Chondrocyte (in vitro differentiated cells): ENCODE data around the gene TYSND1. TPM values are rescaled to one million over a fixed set of nuclear protein-coding genes. Genes with fewer than 3 reads are reported as not detected.

Experiments used
- DNase-seq: peaks from one replicate; pipeline ENCODE4 v3.0.0; 2021; ENCODE audit warnings: mixed read lengths, low spot score
- H3K27ac Mint-ChIP-seq: one replicate; pipeline ENCODE4 v1.8.0; 2021; ENCODE audit warnings: mild to moderate bottlenecking, moderate library complexity, mixed read lengths; ENCODE audit not compliant: unreplicated experiment
- H3K27me3 Mint-ChIP-seq: 2 replicates; pipeline ENCODE4 v1.8.0; 2021; ENCODE audit warnings: low read depth, mixed read lengths
- H3K36me3 Mint-ChIP-seq: 2 replicates; pipeline ENCODE4 v1.8.0; 2021; ENCODE audit warnings: low read depth, mixed read lengths
- H3K4me1 Mint-ChIP-seq: 2 replicates; pipeline ENCODE4 v1.8.0; 2021; ENCODE audit warnings: low read depth, mild to moderate bottlenecking, mixed read lengths
- H3K4me3 Mint-ChIP-seq: one replicate; pipeline ENCODE4 v1.8.0; 2021; ENCODE audit warnings: mild to moderate bottlenecking, moderate library complexity, mixed read lengths; ENCODE audit not compliant: unreplicated experiment
- H3K9me3 Mint-ChIP-seq: 2 replicates; pipeline ENCODE4 v1.8.0; 2021; ENCODE audit warnings: low read depth, mixed read lengths
- CTCF ChIP-seq: fragments of 200-600 bp; sonication (generic); IDR thresholded peaks from 2 replicates; pipeline ENCODE4 v1.5.0; 2021; ENCODE audit warnings: antibody characterized with exemption, mild to moderate bottlenecking, moderate library complexity
- long read RNA-seq: library from polyadenylated mRNA; stranded (forward); transcript quantifications from one replicate; pipeline ENCODE4 v2.0.0, GENCODE V29; 2021
- total RNA-seq: library from RNA; stranded (reverse); gene quantifications from 3 replicates; pipeline ENCODE4 v1.2.1, GENCODE V29; 2021

TYSND1 gene
- total RNA-seq: 9.4 to 11.9 TPM (median 9.4 TPM) in 3 replicates
- long read RNA-seq, transcript TYSND1-202 (2 exons, 3,397 nt): minor isoform, 5 of 55 reads
- long read RNA-seq, transcript TYSND1-201 (4 exons, 3,644 nt): major isoform, 37 of 55 reads
- long read RNA-seq, partial matches to known transcripts: 4 of 55 reads
- long read RNA-seq, other reads (novel, unspliced or antisense): 7 of 55 reads

GRCh38 chr10:70146489-70147258 lies at the start of gene TYSND1:
TSS of gene TYSND1 (minus strand) at chr10:70146700. CDS start at chr10:70146586, 114 bp downstream.
- H3K9me3 Mint-ChIP-seq: no peaks in the 10 kb centered on the region
- peak within 1 kb of the TSS; percentile 99 for H3K27ac Mint-ChIP-seq
- no peak for DNase-seq
- TF ChIP-seq CTCF: peak; percentile 82
- peaks cover 12% of the 10 kb centered on the region for H3K36me3 Mint-ChIP-seq
- no peaks in the 10 kb centered on the region for H3K27me3 Mint-ChIP-seq
- H3K4me3 Mint-ChIP-seq: peak within 1 kb of the TSS; percentile 83
- H3K4me1 Mint-ChIP-seq: peaks cover 34% of the 10 kb centered on the region

GRCh38 chr10:70193391-70193844 lies 46.9 kb upstream of the TYSND1 start:
- peak overlapping the region; percentile 27 for H3K27ac Mint-ChIP-seq
- no peak for DNase-seq
- H3K36me3 Mint-ChIP-seq: peaks cover 7% of the 10 kb centered on the region
- no peak overlapping the region for H3K4me3 Mint-ChIP-seq
- H3K4me1 Mint-ChIP-seq: peaks cover 42% of the 10 kb centered on the region
- H3K9me3 Mint-ChIP-seq: no peaks in the 10 kb centered on the region
- TF ChIP-seq CTCF: no peak
- H3K27me3 Mint-ChIP-seq: no peaks in the 10 kb centered on the region

GRCh38 chr10:70192326-70192968 lies 45.9 kb upstream of the TYSND1 start:
- no peaks in the 10 kb centered on the region for H3K27me3 Mint-ChIP-seq
- TF ChIP-seq CTCF: no peak
- DNase-seq: no peak
- H3K36me3 Mint-ChIP-seq: peaks cover under 1% of the 10 kb centered on the region
- H3K9me3 Mint-ChIP-seq: no peaks in the 10 kb centered on the region
- H3K27ac Mint-ChIP-seq: peak overlapping the region; percentile 75
- H3K4me1 Mint-ChIP-seq: peaks cover 42% of the 10 kb centered on the region
- H3K4me3 Mint-ChIP-seq: no peak overlapping the region

- no peaks in the 10 kb centered on the region for H3K27me3 Mint-ChIP-seq
- H3K4me1 Mint-ChIP-seq: peaks cover 42% of the 10 kb centered on the region
- H3K9me3 Mint-ChIP-seq: no peaks in the 10 kb centered on the region
- H3K4me3 Mint-ChIP-seq: no peak overlapping the region
- H3K36me3 Mint-ChIP-seq: no peaks in the 10 kb centered on the region
- DNase-seq: no peak
- TF ChIP-seq CTCF: no peak
- peak overlapping the region; percentile 75 for H3K27ac Mint-ChIP-seq
Measured at GRCh38 chr10:70191972-70192305, 45.4 kb upstream of the TYSND1 start.

- Mint-ChIP-seq H3K4me3 (no peak overlapping the region), H3K27ac (peak overlapping the region; percentile 75), H3K9me3 (no peaks in the 10 kb centered on the region), H3K27me3 (no peaks in the 10 kb centered on the region), H3K36me3 (no peaks in the 10 kb centered on the region), H3K4me1 (peaks cover 42% of the 10 kb centered on the region)
- no peak for TF ChIP-seq CTCF
- no peak for DNase-seq
Measured at GRCh38 chr10:70191161-70191971, 44.9 kb upstream of the TYSND1 start.
